HG02759 (cell line): ENCODE data around the gene PITPNC1.
"Not testable (repeated sequence)": the region's sequence is repeated elsewhere in the genome, so short reads cannot be mapped to it uniquely, and the experiment has no call there.

Experiments
- ATAC-seq: cut with Tn5 transposase; IDR thresholded peaks from one replicate; pipeline ENCODE4 v1.9.1; 2021; ENCODE audit warnings: mild to moderate bottlenecking, moderate library complexity; ENCODE audit not compliant: unreplicated experiment

Gene PITPNC1

GRCh38 chr17:67430515-67430914, 53.4 kb downstream of the PITPNC1 start:
- not testable (repeated sequence) for ATAC-seq

- no peak for ATAC-seq
These were observed 54.4 kb downstream of the PITPNC1 start for GRCh38 chr17:67431249-67432015.

- no peak for ATAC-seq
These were observed 56.3 kb downstream of the PITPNC1 start for GRCh38 chr17:67433248-67433924.

GRCh38 chr17:67434061-67434525, 57.0 kb downstream of the PITPNC1 start:
- ATAC-seq, result no peak

GRCh38 chr17:67435122-67435521, 58.0 kb downstream of the PITPNC1 start:
- ATAC-seq, result no peak

GRCh38 chr17:67435786-67436185, 58.7 kb downstream of the PITPNC1 start:
- ATAC-seq, result no peak

- ATAC-seq, result no peak
These were observed 59.2 kb downstream of the PITPNC1 start for GRCh38 chr17:67436233-67436632.

GRCh38 chr17:67438667-67439066, 61.6 kb downstream of the PITPNC1 start:
- ATAC-seq, result no peak

GRCh38 chr17:67439269-67439668, 62.2 kb downstream of the PITPNC1 start:
- no peak for ATAC-seq

- ATAC-seq, result no peak
These were observed 63.4 kb downstream of the PITPNC1 start for GRCh38 chr17:67440277-67441051.

GRCh38 chr17:67441052-67441895, 64.2 kb downstream of the PITPNC1 start:
- ATAC-seq, result no peak

- no peak for ATAC-seq
These were observed 64.8 kb downstream of the PITPNC1 start for GRCh38 chr17:67441896-67442219.

- no peak for ATAC-seq
These were observed 65.9 kb downstream of the PITPNC1 start for GRCh38 chr17:67442787-67443624.

GRCh38 chr17:67443931-67444595, 67.0 kb downstream of the PITPNC1 start:
- no peak for ATAC-seq

GRCh38 chr17:67448449-67448848, 71.4 kb downstream of the PITPNC1 start:
- no peak for ATAC-seq

- ATAC-seq, result no peak
These were observed 72.0 kb downstream of the PITPNC1 start for GRCh38 chr17:67449065-67449464.

GRCh38 chr17:67449845-67450755, 73.0 kb downstream of the PITPNC1 start:
- no peak for ATAC-seq
